Parathyroid adenoma (tissue), 2 donors: ENCODE results near the gene ATPAF2.

Experiments
- H2AFZ ChIP-seq: fragments of 300-600 bp; sonication (generic); one replicate; pipeline ENCODE4 v1.7.0; 2017; ENCODE audit warnings: antibody characterized with exemption, mild to moderate bottlenecking
- H3K27ac ChIP-seq: fragments of 300-600 bp; sonication (generic); one replicate; pipeline ENCODE4 v1.7.0; 2017
- H3K27me3 ChIP-seq: fragments of 300-600 bp; sonication (generic); one replicate; pipeline ENCODE4 v1.7.0; 2017; ENCODE audit warnings: low read length; ENCODE audit not compliant: control insufficient read depth, insufficient read depth
- H3K36me3 ChIP-seq: fragments of 300-600 bp; sonication (generic); one replicate; pipeline ENCODE4 v1.7.0; 2017; ENCODE audit warnings: low read length; ENCODE audit not compliant: control insufficient read depth, insufficient read depth
- H3K4me1 ChIP-seq: fragments of 300-600 bp; sonication (generic); one replicate; pipeline ENCODE4 v1.7.0; 2017; ENCODE audit warnings: control low read depth
- H3K4me2 ChIP-seq: fragments of 300-600 bp; sonication (generic); one replicate; pipeline ENCODE4 v1.7.0; 2017; ENCODE audit warnings: low read length
- H3K4me3 ChIP-seq: fragments of 300-600 bp; sonication (generic); one replicate; pipeline ENCODE4 v1.7.0; 2017; ENCODE audit warnings: low read depth, low read length
- H3K79me2 ChIP-seq: fragments of 300-600 bp; sonication (generic); one replicate; pipeline ENCODE4 v1.7.0; 2017; ENCODE audit warnings: control low read depth
- H3K9ac ChIP-seq: fragments of 300-600 bp; sonication (generic); one replicate; pipeline ENCODE4 v1.7.0; 2017; ENCODE audit warnings: mild to moderate bottlenecking
- H3K9me3 ChIP-seq: fragments of 300-600 bp; sonication (generic); one replicate; pipeline ENCODE4 v1.7.0; 2017; ENCODE audit warnings: low read length; ENCODE audit not compliant: control insufficient read depth
- CTCF ChIP-seq: fragments of 300-600 bp; sonication (generic); IDR thresholded peaks from one replicate; pipeline ENCODE4 v1.7.0; 2017; ENCODE audit warnings: antibody characterized with exemption, mild to moderate bottlenecking
- donor health status: primary hyperparathyroidism.

The ATPAF2 gene

GRCh38 chr17:17994271-17995069, 44.5 kb downstream of the ATPAF2 start:
- no peak overlapping the region for H3K27ac ChIP-seq
- no peak overlapping the region for H3K4me3 ChIP-seq

DNA sequence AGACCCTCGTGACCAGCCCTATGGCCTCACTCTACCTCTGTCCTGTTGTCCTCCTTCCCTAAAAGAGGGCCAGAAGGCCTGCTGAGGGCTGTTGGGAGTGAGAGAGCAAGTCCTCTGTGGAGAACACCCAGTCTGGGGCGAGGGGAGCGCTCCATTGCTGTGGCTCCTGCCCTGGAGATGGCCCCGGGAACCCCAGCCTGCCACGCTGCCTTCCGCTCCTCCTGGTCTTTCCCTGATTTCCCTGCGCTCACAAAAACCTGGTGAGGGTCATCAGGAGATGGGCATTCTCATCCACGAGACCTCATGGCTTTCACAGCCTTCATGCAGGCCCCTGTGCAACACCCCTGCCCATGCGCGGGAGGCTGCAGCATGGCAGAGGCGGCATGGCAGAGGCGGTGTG, 45.1 kb downstream of the ATPAF2 start:
- H3K9me3 ChIP-seq, result no peaks in the 10 kb centered on the region
- H2AFZ ChIP-seq, result no peak overlapping the region
- H3K4me1 ChIP-seq, result peaks cover 6% of the 10 kb centered on the region
- no peak overlapping the region for H3K27ac ChIP-seq
- no peak overlapping the region for H3K4me3 ChIP-seq
- no peaks in the 10 kb centered on the region for H3K36me3 ChIP-seq
- no peaks in the 10 kb centered on the region for H3K79me2 ChIP-seq
- no peak for TF ChIP-seq CTCF
- no peaks in the 10 kb centered on the region for H3K27me3 ChIP-seq
- no peak overlapping the region for H3K9ac ChIP-seq
- H3K4me2 ChIP-seq, result no peak overlapping the region

More at GRCh38 chr17:17994271-17995069, 44.5 kb downstream of the ATPAF2 start:
- Histone ChIP-seq H3K36me3 (no peaks in the 10 kb centered on the region), H3K79me2 (no peaks in the 10 kb centered on the region), H3K9ac (no peak overlapping the region), H2AFZ (no peak overlapping the region), H3K27me3 (no peaks in the 10 kb centered on the region), H3K4me1 (peaks cover 6% of the 10 kb centered on the region), H3K4me2 (no peak overlapping the region), H3K9me3 (no peaks in the 10 kb centered on the region)
- peak; percentile 52 for TF ChIP-seq CTCF

DNA sequence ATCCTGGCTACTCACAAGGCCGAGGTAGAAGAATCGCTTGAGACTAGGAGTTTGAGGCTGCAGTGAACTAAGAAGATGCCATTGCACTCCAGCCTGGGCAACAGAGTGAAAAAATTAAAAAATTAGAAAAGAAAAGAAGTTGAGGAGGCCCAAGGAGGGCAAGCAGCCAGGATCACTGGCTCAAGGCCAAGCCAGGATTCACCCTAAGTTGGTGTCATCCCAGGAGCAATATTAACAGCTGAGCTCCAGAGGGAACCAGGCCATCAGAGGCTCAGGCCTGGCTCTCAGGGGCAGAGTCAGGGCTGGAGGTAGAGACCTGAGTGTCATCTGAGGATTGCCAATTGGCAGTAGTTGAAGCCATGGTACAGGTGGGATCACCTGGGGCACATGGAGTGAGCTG, 45.6 kb downstream of the ATPAF2 start:
- H3K9ac ChIP-seq, result no peak overlapping the region
- peaks cover 6% of the 10 kb centered on the region for H3K4me1 ChIP-seq
- no peaks in the 10 kb centered on the region for H3K36me3 ChIP-seq
- H3K9me3 ChIP-seq, result no peaks in the 10 kb centered on the region
- no peaks in the 10 kb centered on the region for H3K79me2 ChIP-seq
- no peak overlapping the region for H2AFZ ChIP-seq
- no peaks in the 10 kb centered on the region for H3K27me3 ChIP-seq
- TF ChIP-seq CTCF, result no peak
- H3K27ac ChIP-seq, result no peak overlapping the region
- H3K4me3 ChIP-seq, result no peak overlapping the region
- H3K4me2 ChIP-seq, result no peak overlapping the region

DNA sequence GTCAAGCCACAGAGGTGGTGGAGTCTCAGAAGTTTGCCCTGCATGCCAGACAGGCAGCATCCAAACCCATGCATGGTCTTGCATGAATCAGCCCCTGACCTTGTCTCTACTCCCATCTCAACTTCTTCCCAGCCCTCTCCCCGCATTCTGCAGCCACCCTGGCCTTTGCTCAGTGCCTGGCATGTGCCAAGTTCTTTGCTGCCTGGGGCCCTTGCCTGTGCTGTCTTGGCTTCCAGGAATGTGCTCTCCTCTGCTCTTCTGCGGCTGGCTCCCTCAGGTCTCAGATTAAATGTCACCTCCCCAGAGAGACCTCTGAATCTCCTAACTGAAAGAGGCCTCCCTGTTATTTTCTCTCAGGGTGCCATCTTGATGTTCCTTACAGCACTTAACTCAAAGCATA, 48.7 kb downstream of the ATPAF2 start:
- no peak overlapping the region for H3K4me2 ChIP-seq
- H3K27ac ChIP-seq, result peak overlapping the region; percentile 24
- H3K4me1 ChIP-seq, result peaks cover 6% of the 10 kb centered on the region
- H3K79me2 ChIP-seq, result no peaks in the 10 kb centered on the region
- H3K27me3 ChIP-seq, result no peaks in the 10 kb centered on the region
- no peaks in the 10 kb centered on the region for H3K36me3 ChIP-seq
- H2AFZ ChIP-seq, result peak overlapping the region; percentile 24
- H3K9ac ChIP-seq, result no peak overlapping the region
- H3K9me3 ChIP-seq, result no peaks in the 10 kb centered on the region
- H3K4me3 ChIP-seq, result no peak overlapping the region
- TF ChIP-seq CTCF, result no peak

DNA sequence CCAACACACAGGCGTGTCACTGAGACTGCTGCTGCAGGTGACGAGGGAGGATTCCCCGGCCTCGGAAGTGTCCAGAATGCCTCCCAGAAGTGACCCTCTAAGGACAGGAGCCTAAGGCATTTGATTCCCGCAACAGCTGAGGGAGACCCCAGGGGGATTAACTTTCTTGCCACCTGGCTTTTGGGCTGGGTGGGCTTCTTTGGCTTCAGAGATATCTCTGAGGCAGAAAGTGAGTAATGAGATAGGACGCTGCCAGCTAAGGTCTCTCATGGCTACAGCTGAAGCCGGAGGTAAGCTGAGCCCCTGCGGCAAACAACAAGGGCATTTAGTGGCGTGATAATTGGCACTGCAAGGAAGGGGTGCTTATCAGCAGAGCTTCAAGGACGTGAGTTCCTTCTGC, 49.4 kb downstream of the ATPAF2 start:
- no peaks in the 10 kb centered on the region for H3K9me3 ChIP-seq
- no peak overlapping the region for H3K4me3 ChIP-seq
- TF ChIP-seq CTCF, result no peak
- no peaks in the 10 kb centered on the region for H3K27me3 ChIP-seq
- H3K9ac ChIP-seq, result no peak overlapping the region
- no peak overlapping the region for H2AFZ ChIP-seq
- H3K4me2 ChIP-seq, result no peak overlapping the region
- no peak overlapping the region for H3K27ac ChIP-seq
- peaks cover 6% of the 10 kb centered on the region for H3K4me1 ChIP-seq
- no peaks in the 10 kb centered on the region for H3K36me3 ChIP-seq
- no peaks in the 10 kb centered on the region for H3K79me2 ChIP-seq
